Endothelial cell of umbilical vein (primary cell): ENCODE results near the gene UVSSA. TPM values are rescaled to one million over a fixed set of nuclear protein-coding genes. Genes with fewer than 3 reads are reported as not detected.

Source experiments
- BruUV-seq: library from RNA; stranded (reverse); fragments of 400-500 nt; replicated peaks from 2 replicates; lab custom pipeline; 2021; lab: Mats Ljungman, UMichigan
- CTCF ChIA-PET: fragments of 300-600, 350-600 bp; sonication (Branson Sonifier 250); formaldehyde crosslinking; loops from one replicate; lab custom pipeline; 2021; ENCODE audit warnings: antibody characterized with exemption, inconsistent platforms; lab: Charles Lee
- POLR2A ChIA-PET: fragments of 300-600, 350-600 bp; sonication (Branson Sonifier 250); formaldehyde crosslinking; loops from one replicate; lab custom pipeline; 2021; ENCODE audit warnings: antibody characterized with exemption, inconsistent platforms; lab: Charles Lee
- DNase-seq: peaks from one replicate; pipeline ENCODE4 v3.0.0-alpha.2; 2011; ENCODE audit warnings: low read depth, low spot score
- FAIRE-seq: peaks from 2 replicates; lab custom pipeline; 2011; peaks lifted over from hg19 to GRCh38; lab: Jason Lieb, UNC
- H2AFZ ChIP-seq: 2 replicates; pipeline ENCODE4 v1.6.0; 2012; ENCODE audit warnings: low read depth, low read length, control low read depth, inconsistent platforms
- H3K27ac ChIP-seq: 2 replicates; pipeline ENCODE4 v1.5.1; 2011; ENCODE audit warnings: low read depth, mild to moderate bottlenecking, control low read depth, low read length, moderate library complexity; ENCODE audit not compliant: insufficient read depth
- H3K27me3 ChIP-seq, 2 experiments: 2 replicates each; pipeline versions ENCODE4 v1.6.0 to v1.6.1; 2011; ENCODE audit warnings: low read length in 2 of 2, mixed read lengths in 1 of 2; ENCODE audit not compliant: control insufficient read depth in 2 of 2, insufficient read depth in 2 of 2
- H3K36me3 ChIP-seq, 2 experiments: 2 replicates in 1 of 2; 3 replicates in 1 of 2; pipeline ENCODE4 v1.5.1; 2011; ENCODE audit warnings: low read length in 2 of 2, mild to moderate bottlenecking in 1 of 2, moderate library complexity in 1 of 2; ENCODE audit not compliant: control insufficient read depth in 2 of 2, insufficient read depth in 2 of 2; ENCODE audit errors: extremely low read depth in 1 of 2
- H3K4me1 ChIP-seq: 3 replicates; pipeline ENCODE4 v1.5.1; 2011; ENCODE audit warnings: mild to moderate bottlenecking, low read length; ENCODE audit not compliant: control insufficient read depth, insufficient read depth; ENCODE audit errors: extremely low read depth
- H3K4me2 ChIP-seq: 2 replicates; pipeline ENCODE4 v1.6.1; 2011; ENCODE audit warnings: low read length, control low read depth, mixed read lengths; ENCODE audit not compliant: insufficient read depth
- H3K4me3 ChIP-seq, 3 experiments: fragments of 200-600 bp in 1 of 3; sonication (generic), shearing (Covaris generic) in 1 of 3; replicated peaks in 1 of 3; 2 replicates each; pipeline ENCODE4 v1.5.1; 2011 to 2016; ENCODE audit warnings: control low read depth in 3 of 3, low read length in 3 of 3, mild to moderate bottlenecking in 2 of 3, inconsistent platforms in 1 of 3, low read depth in 1 of 3, moderate library complexity in 1 of 3; ENCODE audit not compliant: insufficient read depth in 1 of 3
- H3K79me2 ChIP-seq: 2 replicates; pipeline ENCODE4 v1.6.0; 2012; ENCODE audit warnings: low read length, inconsistent platforms; ENCODE audit not compliant: control insufficient read depth, insufficient read depth
- H3K9ac ChIP-seq: replicated peaks from 2 replicates; pipeline ENCODE3; 2011; ENCODE audit warnings: low read length, control low read depth; ENCODE audit not compliant: insufficient read depth; ENCODE audit errors: extremely low read depth
- H3K9me1 ChIP-seq: replicated peaks from 3 replicates; pipeline ENCODE4 v1.6.0; 2011; ENCODE audit warnings: mild to moderate bottlenecking, low read length; ENCODE audit not compliant: control insufficient read depth, insufficient read depth; ENCODE audit errors: extremely low read depth
- H3K9me3 ChIP-seq: replicated peaks from 2 replicates; pipeline ENCODE4 v1.5.1; 2012; ENCODE audit warnings: low read length, inconsistent platforms; ENCODE audit not compliant: control insufficient read depth, insufficient read depth
- H4K20me1 ChIP-seq: replicated peaks from 2 replicates; pipeline ENCODE3; 2011; ENCODE audit warnings: mild to moderate bottlenecking, low read length; ENCODE audit not compliant: control insufficient read depth, insufficient read depth; ENCODE audit errors: extremely low read depth
- EZH2 ChIP-seq: IDR thresholded peaks from 2 replicates; pipeline ENCODE4 v1.6.1; 2012; ENCODE audit warnings: borderline replicate concordance, low read depth, mild to moderate bottlenecking, moderate library complexity, low read length, inconsistent platforms; ENCODE audit not compliant: severe bottlenecking
- FOS ChIP-seq: IDR thresholded peaks from 2 replicates; pipeline ENCODE4 v1.6.1; 2011; ENCODE audit warnings: mild to moderate bottlenecking, low read length, moderate library complexity, borderline replicate concordance; ENCODE audit not compliant: insufficient read depth
- GATA2 ChIP-seq: IDR thresholded peaks from 2 replicates; pipeline ENCODE4 v1.7.0; 2011; ENCODE audit warnings: low read depth, mild to moderate bottlenecking, moderate library complexity, mixed read lengths, low read length; ENCODE audit not compliant: insufficient read length, insufficient read depth
- JUN ChIP-seq: IDR thresholded peaks from 2 replicates; pipeline ENCODE4 v1.6.1; 2011; ENCODE audit warnings: borderline replicate concordance, low read depth; ENCODE audit not compliant: insufficient read length, insufficient read depth
- MYC ChIP-seq: IDR thresholded peaks from one replicate; pipeline ENCODE4 v1.6.1; 2011; ENCODE audit warnings: mild to moderate bottlenecking, low read depth, low read length
- POLR2AphosphoS5 ChIP-seq: IDR thresholded peaks from 2 replicates; pipeline ENCODE4 v1.6.1; 2012; ENCODE audit warnings: low read depth, mild to moderate bottlenecking, control low read depth, low read length, moderate library complexity; ENCODE audit not compliant: insufficient read depth
- dilution Hi-C: fragments of 300-500 bp; cut with MboI; formaldehyde crosslinking; loops from one replicate; pipeline ENCODE4 v1.15.0; 2019; ENCODE audit warnings: low sequenced_read_pairs; ENCODE audit not compliant: extremely low pct_ligation_motif_present
- intact Hi-C: fragments of 100-400 bp; cut with micrococcal nuclease; formaldehyde crosslinking; loops from one replicate; pipeline ENCODE4 v1.10.0; 2022
- polyA plus RNA-seq, 4 experiments: library from polyadenylated mRNA; depleted of rRNA in 3 of 4; stranded (reverse) in 3 of 4; unstranded in 1 of 4; fragments of >200 nt; gene quantifications; 2 replicates each; pipeline versions ENCODE4 v1.2.1 to v1.2.3, GENCODE V29; 2011 to 2012; ENCODE audit warnings: missing spikeins in 1 of 4
- total RNA-seq: library from RNA; stranded (reverse); gene quantifications from 2 replicates; pipeline ENCODE4 v1.2.3, GENCODE V29; 2021
- TF ChIP-seq, protein P1 (sequence below), 2 donors: IDR thresholded peaks; 1 replicate in 1 of 2; 2 replicates in 1 of 2; pipeline ENCODE4 v1.5.1; 2011; ENCODE audit warnings: low read length in 2 of 2, mild to moderate bottlenecking in 2 of 2, moderate library complexity in 2 of 2, control low read depth in 1 of 2, inconsistent platforms in 1 of 2, low read depth in 1 of 2; ENCODE audit not compliant: insufficient read depth in 1 of 2; ENCODE audit errors: extremely low read depth in 1 of 2
- TF ChIP-seq, protein P2 (sequence below): IDR thresholded peaks from 2 replicates; pipeline ENCODE4 v1.6.1; 2011; ENCODE audit not compliant: insufficient read depth, insufficient read length

The UVSSA gene
- total and polyA plus RNA-seq, 2 donors (not counting 3 experiments of a cell fraction or from before 2014, with no cell fraction given): 7.1 to 14.9 TPM

- intact Hi-C loops: no loop called here
- Histone ChIP-seq H3K36me3 (no peaks in the 10 kb centered on the region), H3K9ac (no peak overlapping the region), H3K4me1 (no peaks in the 10 kb centered on the region), H3K4me3 (no peak overlapping the region), H3K79me2 (no peaks in the 10 kb centered on the region), H4K20me1 (no peaks in the 10 kb centered on the region), H2AFZ (no peak overlapping the region), H3K27ac (no peak overlapping the region), H3K27me3 (peaks cover 6 to 11% of the 10 kb centered on the region in 2 experiments), H3K9me1 (no peaks in the 10 kb centered on the region), H3K9me3 (no peaks in the 10 kb centered on the region), H3K4me2 (no peak overlapping the region)
- POLR2A ChIA-PET: no interaction called here
- FAIRE-seq: no peak
- DNase-seq: no peak
- BruUV-seq: no TSS peak
- TF ChIP-seq JUN (no peak), POLR2AphosphoS5 (no peak)
- TF ChIP-seq, protein P1, sequence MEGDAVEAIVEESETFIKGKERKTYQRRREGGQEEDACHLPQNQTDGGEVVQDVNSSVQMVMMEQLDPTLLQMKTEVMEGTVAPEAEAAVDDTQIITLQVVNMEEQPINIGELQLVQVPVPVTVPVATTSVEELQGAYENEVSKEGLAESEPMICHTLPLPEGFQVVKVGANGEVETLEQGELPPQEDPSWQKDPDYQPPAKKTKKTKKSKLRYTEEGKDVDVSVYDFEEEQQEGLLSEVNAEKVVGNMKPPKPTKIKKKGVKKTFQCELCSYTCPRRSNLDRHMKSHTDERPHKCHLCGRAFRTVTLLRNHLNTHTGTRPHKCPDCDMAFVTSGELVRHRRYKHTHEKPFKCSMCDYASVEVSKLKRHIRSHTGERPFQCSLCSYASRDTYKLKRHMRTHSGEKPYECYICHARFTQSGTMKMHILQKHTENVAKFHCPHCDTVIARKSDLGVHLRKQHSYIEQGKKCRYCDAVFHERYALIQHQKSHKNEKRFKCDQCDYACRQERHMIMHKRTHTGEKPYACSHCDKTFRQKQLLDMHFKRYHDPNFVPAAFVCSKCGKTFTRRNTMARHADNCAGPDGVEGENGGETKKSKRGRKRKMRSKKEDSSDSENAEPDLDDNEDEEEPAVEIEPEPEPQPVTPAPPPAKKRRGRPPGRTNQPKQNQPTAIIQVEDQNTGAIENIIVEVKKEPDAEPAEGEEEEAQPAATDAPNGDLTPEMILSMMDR (IDR thresholded peaks at IDR 0.05; ENCODE audit: extremely low read depth in 1 of 2, insufficient read depth in 1 of 2, low read depth in 1 of 2, low read length in 2 of 2): no peak
- dilution Hi-C loops: no loop called here
- CTCF ChIA-PET: no interaction called here
These were observed 69.9 kb downstream of the UVSSA start for GRCh38 chr4:1416948-1417260.

DNA sequence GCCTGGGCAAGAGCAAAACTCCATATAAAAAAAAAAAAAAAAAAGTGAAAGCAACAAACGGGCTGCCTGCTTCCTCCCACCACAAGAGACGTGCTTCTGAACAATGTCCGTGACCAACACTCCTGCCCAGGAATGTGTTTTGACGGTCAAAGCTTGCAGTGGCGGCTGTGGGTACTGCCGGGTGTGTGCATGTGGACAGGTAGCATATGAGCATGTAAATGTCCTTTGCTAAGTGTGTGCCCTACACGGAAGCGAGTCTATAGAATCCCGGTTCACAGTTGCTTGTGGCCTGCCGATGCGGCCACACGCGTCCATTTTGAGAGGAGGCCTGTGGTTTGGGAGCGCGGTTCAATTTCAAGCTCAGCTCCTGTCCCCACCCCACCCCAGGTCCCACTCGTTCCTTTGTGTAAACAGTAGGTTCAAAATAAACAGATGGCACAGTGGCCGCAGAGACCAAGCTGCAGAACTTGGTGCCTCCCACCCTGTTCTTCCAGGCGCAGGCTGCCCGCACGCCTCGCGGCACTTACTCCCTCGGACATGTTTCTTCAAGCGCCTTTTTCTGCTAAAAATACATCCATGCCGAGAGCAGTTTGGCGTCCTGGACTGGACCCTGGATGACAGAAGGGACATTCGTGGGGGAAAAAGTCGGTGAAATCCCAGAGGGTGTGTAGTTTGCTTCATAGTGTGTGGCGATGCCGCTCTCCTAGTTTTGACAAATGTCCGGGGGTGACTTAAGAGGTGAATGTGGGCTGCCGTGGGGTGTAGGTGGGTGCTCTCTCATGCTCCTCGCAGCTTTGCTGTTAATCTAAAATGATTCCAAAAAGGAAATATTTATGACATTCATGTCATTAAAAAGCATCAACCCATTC, 70.7 kb downstream of the UVSSA start:
- no peak overlapping the region for H3K4me2 ChIP-seq
- TF ChIP-seq JUN: no peak
- TF ChIP-seq MYC: no peak
- TF ChIP-seq FOS: no peak
- no peak for TF ChIP-seq EZH2
- TF ChIP-seq, protein P2, sequence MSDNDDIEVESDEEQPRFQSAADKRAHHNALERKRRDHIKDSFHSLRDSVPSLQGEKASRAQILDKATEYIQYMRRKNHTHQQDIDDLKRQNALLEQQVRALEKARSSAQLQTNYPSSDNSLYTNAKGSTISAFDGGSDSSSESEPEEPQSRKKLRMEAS: no peak
- TF ChIP-seq GATA2: no peak
- FAIRE-seq (no peak), DNase-seq (no peak)
- dilution Hi-C loops: no loop called here
- no peaks in the 10 kb centered on the region for H4K20me1 ChIP-seq
- no peaks in the 10 kb centered on the region for H3K79me2 ChIP-seq
- H3K4me1 ChIP-seq: no peaks in the 10 kb centered on the region
- H3K9me1 ChIP-seq: no peaks in the 10 kb centered on the region
- no TSS peak for BruUV-seq
- H3K27ac ChIP-seq: no peak overlapping the region
- CTCF ChIA-PET: no interaction called here
- H2AFZ ChIP-seq: no peak overlapping the region
- peaks cover 6 to 10% of the 10 kb centered on the region in 2 experiments for H3K27me3 ChIP-seq
- no peak overlapping the region for H3K4me3 ChIP-seq
- POLR2A ChIA-PET: no interaction called here
- H3K9ac ChIP-seq: no peak overlapping the region
- intact Hi-C loops: no loop called here
- no peaks in the 10 kb centered on the region for H3K36me3 ChIP-seq
- H3K9me3 ChIP-seq: no peaks in the 10 kb centered on the region
